Measurements from ENCODE around the gene CLSTN1. TPM values are rescaled to one million over a fixed set of nuclear protein-coding genes. Genes with fewer than 3 reads are reported as not detected.

Gene CLSTN1
- total RNA-seq, 1 experiment from 2014 or later: 100 TPM

DNA sequence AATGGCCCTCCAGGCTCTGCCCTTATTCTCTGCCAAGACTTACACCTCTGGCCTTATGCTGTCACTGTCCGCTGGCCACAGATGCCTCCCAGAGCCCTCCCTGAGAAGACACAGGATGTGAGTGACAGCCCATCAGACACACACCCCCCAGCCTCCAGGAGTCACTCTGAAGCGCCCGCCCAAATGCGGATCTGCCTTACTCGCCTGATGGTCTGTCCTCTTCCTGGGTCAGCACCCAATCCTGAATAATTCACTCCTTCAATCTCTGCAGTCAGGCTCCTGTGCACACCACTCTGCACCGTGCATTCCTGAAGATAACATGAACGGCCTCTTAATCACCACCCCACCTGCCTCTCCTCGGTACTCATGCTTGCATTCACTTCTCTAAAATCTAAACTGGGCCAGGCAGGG, 14.7 kb downstream of the CLSTN1 start:
- H4K20me1 ChIP-seq (ENCODE audit: control insufficient read depth, insufficient read depth, insufficient read length): no peaks in the 10 kb centered on the region
- no peak overlapping the region for H2BK5ac ChIP-seq (ENCODE audit: insufficient read length, low read length)
- H3K56ac ChIP-seq (ENCODE audit: insufficient read length, low read depth, low read length): no peak overlapping the region
- no peak for DNase-seq
- no peak overlapping the region for H4K91ac ChIP-seq (ENCODE audit: insufficient read length, low read depth, low read length)
- H2BK12ac ChIP-seq (ENCODE audit: insufficient read length, low read depth, low read length): no peak overlapping the region
- peaks cover 0 to 5% (median 5%) of the 10 kb centered on the region in 3 experiments; a peak in 2 of 7 replicates for H3K36me3 Mint-ChIP-seq (ENCODE audit: insufficient read depth in 1 of 3, low read depth in 3 of 3)
- no peak overlapping the region; the same call in 1 of the 2 replicates for H3K14ac ChIP-seq (ENCODE audit: insufficient read depth, low read length)
- H3K79me2 ChIP-seq (ENCODE audit: insufficient read depth, low read length): peaks cover 18% of the 10 kb centered on the region; the same call in 1 of the 2 replicates
- H3T11ph ChIP-seq (ENCODE audit: low read length): no peak overlapping the region
- WGBS (ENCODE audit: extremely low coverage, insufficient read length, low lambda C conversion rate): no CpG with 5 or more reads among the region's 8 CpGs
- no peak overlapping the region for H3K9ac ChIP-seq (ENCODE audit: extremely low read depth, insufficient read length, low read length)
- peak overlapping the region; percentile 9 to 82 (median 63) for H3K27ac Mint-ChIP-seq
- H2BK15ac ChIP-seq (ENCODE audit: low read depth, low read length): no peak overlapping the region
- peaks cover 10% of the 10 kb centered on the region for H3K79me1 ChIP-seq (ENCODE audit: insufficient read depth, low read depth, low read length, poor library complexity, severe bottlenecking)
- H3K23me2 ChIP-seq (ENCODE audit: insufficient read length, low read depth, low read length, poor library complexity, severe bottlenecking): no peaks in the 10 kb centered on the region
- no peak overlapping the region for H2AK5ac ChIP-seq (ENCODE audit: insufficient read length, low read length)
- H3K27ac ChIP-seq (ENCODE audit: insufficient read length, low read depth, low read length): no peak overlapping the region
- H2BK20ac ChIP-seq (ENCODE audit: low read depth, low read length, poor library complexity, severe bottlenecking): no peak overlapping the region
- no peak overlapping the region for H3K4me2 ChIP-seq (ENCODE audit: insufficient read depth, insufficient read length, low read length)
- H3K27me3 ChIP-seq (ENCODE audit: insufficient read depth, low read length): no peaks in the 10 kb centered on the region
- TF ChIP-seq CTCF (conservative IDR thresholded peaks at IDR 0.05): no peak
- H3K4me1 ChIP-seq (ENCODE audit: insufficient read depth, low read length): peaks cover 3% of the 10 kb centered on the region; the same call in 1 of the 2 replicates
- H3K23ac ChIP-seq (ENCODE audit: insufficient read length, low read depth, low read length): no peak overlapping the region
- H4K8ac ChIP-seq (replicated peaks; ENCODE audit: insufficient read length, low read depth, low read length): no peak overlapping the region
- no peak overlapping the region for H3K4ac ChIP-seq (ENCODE audit: low read depth, low read length)
- H3K4me1 Mint-ChIP-seq: peaks cover 32 to 42% of the 10 kb centered on the region in 2 experiments
- H3K18ac ChIP-seq (ENCODE audit: insufficient read length, low read depth, low read length): no peak overlapping the region
- H3K4me3 Mint-ChIP-seq: peak overlapping the region in 1 of 2 experiments; percentile 8; a peak in 1 of 5 replicates
- H3K27me3 Mint-ChIP-seq (ENCODE audit: low read depth): no peaks in the 10 kb centered on the region; the same call in 1 of the 2 replicates
- H3K9me3 Mint-ChIP-seq: no peaks in the 10 kb centered on the region
- no peak overlapping the region for H4K5ac ChIP-seq (ENCODE audit: insufficient read length, low read depth, low read length)
- H3K9me3 ChIP-seq (ENCODE audit: control insufficient read depth, low read depth, low read length): no peaks in the 10 kb centered on the region
- H2AFZ ChIP-seq (ENCODE audit: low read length): no peak overlapping the region
- no peak overlapping the region for H2BK120ac ChIP-seq (ENCODE audit: low read depth, low read length, poor library complexity, severe bottlenecking)
